GM18868 (cell line): ENCODE measurements around the gene OPTC.
"Not testable (repeated sequence)": the region's sequence is repeated elsewhere in the genome, so short reads cannot be mapped to it uniquely, and the experiment has no call there.

Experiments used
- ATAC-seq: cut with Tn5 transposase; IDR thresholded peaks from one replicate; pipeline ENCODE4 v1.9.1; 2021; ENCODE audit warnings: mild to moderate bottlenecking, moderate library complexity; ENCODE audit not compliant: unreplicated experiment

OPTC gene

DNA sequence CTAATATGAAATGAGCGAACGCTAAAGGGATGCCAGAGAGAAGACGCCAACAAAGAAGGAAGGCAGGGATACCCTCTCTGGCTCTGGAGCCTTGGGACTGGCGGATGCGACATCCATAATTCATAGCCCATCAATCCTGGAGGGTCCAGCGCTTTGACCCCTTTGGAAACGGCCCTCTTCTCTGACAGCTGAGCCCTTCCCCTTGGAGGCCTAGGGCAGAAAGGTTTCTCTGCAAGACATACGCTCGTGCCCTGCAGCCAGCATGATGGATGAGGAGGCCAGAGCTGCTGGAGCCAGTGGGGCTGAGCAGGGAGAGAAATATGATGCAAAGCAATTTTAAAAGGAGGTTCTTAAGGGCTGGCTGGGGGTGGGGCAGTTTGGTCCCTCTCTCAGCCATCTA is 22.2 kb downstream of the OPTC start:
- ATAC-seq, result no peak

DNA sequence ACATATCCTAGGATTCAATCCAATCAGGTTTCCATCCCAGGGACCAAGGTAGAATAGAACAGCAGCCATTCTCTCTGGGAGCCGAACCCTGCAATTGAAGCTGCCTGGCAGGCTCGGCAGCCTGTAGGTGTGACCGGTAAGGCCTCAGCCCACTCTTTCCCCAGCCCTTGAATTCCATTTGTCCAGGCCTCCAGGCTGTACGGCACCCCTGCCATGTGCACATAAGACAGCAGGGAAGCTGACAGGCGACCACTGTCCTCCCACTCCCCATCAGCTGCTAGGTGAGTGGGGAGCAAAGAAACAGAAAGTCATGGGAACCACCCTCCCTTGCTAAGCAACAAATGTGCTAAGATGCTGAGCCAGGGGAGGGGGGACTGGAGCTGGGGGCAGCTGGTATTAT is 23.0 kb downstream of the OPTC start:
- no peak for ATAC-seq

DNA sequence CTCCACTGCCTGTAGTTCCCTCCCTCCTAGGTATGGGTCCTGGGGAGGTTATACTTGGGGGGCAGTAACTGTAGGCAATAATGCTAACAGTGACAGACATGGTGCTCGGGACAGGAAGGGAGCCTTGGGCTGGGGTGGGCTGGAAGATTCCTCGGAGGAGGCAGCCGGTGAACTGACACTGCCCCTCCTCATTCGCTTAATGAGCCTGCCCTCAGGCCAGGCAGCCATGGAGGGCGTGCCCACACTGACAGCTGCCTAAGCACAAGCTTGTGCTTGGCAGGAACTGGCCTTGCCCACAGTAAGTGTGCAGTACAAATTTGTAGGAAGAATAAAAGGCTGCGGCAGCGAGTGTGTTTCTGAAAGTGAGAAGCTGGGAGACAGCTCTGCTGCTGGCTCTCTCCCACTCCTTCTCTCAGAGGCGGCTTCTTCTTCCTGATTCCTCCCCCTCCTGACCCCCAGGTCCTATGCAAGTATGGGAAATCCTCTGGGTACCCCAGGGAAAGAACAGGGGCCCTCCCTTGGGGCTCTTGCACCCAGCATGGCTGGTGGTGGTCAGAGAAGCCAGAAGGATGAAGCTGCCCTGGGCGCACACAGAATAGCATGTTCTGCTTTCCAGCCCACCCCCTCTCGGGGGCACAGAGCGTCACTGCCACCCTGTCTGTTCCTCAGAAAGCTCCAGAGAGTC is 23.6 kb downstream of the OPTC start:
- no peak for ATAC-seq

DNA sequence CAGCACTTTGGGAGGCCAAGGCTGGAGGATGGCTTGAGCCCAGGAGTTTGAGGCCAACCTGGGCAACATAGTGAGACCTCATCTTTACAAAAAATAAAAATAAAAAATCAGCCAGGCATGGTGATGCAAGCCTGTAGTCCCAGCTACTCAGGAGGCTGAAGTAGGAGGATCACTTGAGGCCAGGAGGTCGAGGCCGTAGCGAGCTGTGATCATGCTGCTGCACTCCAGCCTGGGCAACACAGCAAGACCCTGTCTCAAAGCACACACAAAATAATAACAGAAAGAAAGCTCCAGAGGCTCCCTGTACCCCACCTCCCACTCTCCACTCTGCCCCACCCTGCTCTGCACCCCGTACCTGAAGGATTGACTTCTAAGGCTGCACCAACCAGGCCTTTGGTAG is 24.2 kb downstream of the OPTC start:
- not testable (repeated sequence) for ATAC-seq

DNA sequence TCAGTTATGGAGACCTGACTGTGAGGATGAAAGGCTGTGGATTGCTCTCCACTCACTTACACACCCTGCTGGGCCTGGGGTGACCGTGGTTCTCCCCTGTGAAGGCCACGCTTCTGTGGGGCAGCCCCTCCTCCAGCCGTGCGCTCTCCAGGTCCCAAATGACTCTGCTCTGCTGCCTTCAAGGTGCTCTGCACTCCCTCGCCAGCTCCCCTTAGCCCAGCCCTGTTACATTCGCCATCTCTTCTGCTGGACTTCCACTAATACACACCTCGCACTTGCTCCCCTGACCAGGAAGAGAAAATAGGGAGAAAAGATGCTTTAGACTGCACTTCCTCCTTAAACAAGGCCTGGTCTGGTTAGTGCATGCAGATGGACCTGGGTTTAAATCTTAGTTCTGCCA is 24.6 kb downstream of the OPTC start:
- ATAC-seq, result no peak

DNA sequence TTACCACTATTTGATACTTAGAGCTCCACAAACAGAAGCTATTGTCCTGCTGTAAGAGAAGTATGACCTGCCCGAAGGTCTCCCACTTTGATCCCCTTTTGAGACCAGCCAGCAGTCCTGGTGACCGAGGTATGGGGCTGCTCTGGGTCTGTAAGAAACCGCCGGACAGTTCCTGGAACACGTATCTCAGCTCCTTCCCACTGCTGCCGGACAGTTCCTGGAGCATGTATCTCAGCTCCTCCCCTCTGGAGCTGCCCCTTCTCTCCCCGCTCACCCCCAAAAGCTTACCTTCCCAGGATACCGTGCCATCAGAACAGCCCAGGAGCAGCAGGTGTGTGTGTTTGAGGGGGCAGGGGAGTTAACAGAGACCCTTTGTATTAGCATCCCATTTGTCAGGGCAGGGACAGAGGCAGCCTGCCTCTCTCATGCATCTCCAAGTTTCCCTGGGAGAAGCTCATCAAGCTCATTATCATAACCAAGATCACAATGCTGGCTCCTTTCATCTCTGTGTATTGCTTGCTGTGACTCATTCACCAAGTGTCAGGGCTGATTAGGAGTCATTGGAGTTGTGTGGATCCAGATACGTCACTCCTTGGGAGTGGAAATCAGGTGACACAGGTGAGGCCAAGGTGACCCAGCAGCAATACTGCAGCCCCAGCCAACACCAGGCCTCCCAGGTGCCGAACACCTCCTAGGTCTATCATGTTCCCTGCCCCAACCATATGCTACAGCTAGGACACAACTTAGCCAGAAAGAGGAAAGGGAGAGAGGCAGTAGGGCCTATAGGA is 25.3 kb downstream of the OPTC start:
- ATAC-seq, result no peak

DNA sequence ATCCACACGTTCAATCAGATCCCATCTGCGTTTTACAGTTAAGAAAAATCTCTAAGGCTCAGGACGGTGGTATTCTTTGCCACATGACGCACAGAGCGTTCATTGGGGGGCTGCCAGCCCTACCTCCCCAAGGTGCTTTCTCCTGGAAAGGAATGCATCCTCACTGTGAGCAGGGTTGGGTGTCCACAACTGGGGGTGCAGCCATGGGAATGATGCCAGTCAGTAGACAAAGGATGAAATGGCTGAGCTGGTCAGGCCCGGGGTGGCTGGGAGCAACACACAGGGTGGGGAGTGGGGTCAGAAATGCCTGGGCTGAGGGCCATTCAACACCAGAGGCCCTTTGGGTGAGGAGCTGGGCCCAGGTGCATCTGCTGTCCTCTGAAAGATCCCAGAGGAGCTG is 25.9 kb downstream of the OPTC start:
- ATAC-seq, result no peak

DNA sequence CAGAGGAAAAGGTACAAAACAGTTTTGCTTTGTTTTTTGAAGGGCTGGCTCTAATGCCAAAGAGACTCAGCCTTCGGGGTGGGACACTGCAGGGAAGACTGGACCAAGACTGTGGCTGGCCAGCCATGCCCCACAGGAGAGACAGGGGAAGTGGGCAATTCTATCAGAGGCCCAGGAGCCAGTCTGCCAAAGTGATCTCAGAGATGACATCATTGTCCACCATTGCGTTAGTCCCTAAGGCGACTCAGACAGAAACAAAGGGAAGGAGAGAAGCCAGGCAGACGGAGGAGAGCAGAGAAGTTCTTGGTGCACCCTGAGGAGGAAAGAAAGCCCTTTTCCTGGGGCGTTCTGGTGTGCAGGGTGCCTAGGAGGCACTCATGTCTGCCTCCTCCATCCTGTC is 26.4 kb downstream of the OPTC start:
- no peak for ATAC-seq

DNA sequence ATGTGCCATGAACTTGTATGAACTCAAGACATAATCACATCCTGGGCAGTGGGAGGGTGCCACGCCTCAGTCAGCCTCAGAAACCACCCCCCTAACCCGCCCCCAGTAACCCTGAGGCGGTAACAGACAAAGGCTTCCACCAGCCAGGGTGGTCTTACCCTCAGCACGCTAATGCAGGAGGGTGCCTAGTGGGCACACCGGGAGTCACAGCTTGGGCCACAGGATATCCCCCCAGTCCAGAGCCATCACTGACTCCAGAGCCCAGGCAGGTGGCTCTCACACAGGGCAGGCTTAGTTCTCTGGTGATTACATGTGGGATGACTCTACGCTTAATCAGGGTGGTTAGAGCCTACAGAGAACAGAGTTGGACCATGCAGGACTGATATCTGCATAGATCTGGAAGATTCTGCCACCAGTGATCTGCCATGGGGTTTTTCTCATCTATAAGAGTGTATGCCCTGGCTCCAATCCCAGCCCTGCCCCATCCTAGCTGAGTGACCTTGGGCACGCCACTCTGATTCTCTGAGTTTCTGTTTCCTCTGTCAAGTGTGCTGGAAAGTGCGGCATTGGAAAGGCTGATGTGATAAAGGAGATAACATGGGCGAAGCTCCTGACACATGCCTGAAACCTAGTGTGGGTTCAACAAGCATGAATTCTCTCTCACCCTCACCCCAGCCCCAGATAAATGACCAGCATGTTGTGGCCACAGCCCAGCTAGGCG is 27.3 kb downstream of the OPTC start:
- ATAC-seq, result no peak

DNA sequence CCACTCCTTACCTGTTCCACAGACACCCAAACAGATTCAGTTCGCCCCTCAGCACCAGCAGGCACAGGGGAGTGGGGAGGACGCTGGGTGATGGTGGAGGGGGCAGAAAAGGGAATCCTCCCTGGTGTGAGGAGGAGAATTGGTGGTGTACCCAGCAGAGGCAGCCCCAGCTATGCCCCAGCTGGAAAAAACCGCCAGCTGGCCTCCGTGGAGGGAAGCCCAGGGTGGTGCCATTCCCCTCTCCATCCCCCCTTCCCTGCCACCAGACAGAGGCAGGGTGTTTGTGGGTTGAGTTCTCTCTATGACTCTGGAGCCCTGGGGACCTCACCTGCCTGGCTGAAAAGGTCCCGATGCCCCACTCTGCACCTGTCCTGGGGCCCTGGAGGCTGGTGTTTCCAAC is 27.9 kb downstream of the OPTC start:
- no peak for ATAC-seq

DNA sequence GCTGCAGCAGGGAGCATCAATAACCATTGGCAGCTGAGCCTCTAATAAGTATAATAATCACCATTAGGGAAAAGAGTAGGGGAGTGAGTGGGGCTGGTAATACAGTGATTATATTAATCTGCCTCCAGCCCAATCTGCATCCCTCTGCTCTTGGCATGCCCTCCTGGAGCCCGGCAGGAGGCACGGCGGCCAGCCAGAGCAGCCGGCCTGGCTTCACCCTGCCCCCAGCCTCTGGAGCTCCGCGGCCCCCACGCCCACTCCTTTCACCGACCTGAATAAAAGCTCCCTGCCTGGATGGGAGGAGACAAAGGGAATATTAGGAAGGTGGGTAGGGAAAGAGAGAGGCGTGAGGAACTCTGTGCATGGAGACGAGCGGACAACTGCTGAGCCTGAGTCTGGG is 28.3 kb downstream of the OPTC start:
- no peak for ATAC-seq

DNA sequence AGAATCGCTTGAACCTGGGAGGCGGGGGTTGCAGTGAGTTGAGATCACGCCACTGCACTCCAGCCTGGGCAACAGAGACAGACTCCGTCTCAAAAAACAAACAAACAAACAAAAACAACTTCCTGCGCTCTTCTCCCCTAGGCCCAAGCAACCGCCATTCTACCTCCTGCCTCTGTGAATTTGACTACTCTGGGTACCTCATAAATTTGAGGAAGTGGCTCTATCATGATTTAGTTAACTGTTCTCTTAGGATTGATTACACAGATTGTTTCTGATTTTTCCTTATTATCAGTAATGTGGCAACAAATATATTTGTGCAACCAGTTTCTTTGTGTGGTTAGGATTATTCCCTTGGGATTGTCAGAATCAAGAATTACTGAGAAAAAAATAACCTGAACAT is 29.7 kb downstream of the OPTC start:
- ATAC-seq, result no peak

DNA sequence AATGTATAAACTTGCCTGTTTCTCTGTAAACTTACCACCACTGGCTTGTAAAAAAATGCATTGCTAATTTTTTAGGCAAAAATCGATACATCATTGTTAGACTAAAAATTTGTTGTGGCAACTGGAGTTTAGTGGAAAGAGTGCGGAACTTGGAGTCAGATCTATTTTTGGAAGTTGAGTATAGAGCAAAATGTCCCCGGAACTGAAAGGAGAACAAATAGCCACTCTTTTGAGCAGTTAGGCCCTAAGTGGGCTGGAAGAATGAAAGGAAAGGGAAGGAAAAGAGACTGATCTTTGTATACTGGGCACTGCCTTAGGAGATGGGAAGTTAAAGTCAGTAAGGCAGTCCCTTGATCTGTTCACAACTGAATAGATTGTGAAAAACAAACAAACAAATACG is 30.2 kb downstream of the OPTC start:
- no peak for ATAC-seq

DNA sequence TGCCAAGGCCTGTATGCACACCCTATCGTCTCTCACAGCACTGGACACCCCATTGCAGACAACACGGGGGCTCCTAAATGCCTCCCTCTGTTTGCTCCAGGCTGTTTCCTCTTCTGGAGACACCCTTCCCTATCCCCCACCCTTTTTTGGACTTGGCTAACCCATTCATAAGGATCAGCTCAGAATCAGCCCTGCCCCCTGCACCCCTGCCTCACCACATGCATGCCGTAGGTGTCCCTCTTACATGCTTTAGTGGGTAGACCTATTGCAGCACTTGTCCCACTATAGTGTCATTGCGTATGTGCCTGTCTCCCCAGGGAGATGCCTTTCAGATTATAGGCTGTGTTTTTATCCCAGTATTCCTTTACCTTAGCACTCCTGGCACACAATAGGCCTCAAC is 30.9 kb downstream of the OPTC start:
- ATAC-seq, result no peak

DNA sequence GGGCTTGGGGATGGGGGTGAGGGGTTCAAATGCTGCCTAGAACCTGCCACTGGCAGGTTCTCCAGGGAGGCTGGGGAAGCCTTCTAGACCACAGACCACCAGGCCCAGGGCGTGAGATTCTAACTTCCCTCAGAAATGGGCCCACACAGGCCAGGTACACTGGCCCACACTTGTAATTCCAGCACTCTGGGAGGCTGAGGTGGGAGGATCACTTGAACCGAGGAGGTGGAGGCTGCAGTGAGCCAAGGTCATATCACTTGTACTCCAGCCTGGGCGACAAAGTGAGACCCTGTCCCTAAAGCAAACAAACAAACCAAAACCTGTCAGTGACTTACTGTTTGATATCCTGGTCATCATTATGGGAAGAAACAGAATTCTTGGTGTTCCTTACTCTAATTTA is 31.7 kb downstream of the OPTC start:
- no peak for ATAC-seq

DNA sequence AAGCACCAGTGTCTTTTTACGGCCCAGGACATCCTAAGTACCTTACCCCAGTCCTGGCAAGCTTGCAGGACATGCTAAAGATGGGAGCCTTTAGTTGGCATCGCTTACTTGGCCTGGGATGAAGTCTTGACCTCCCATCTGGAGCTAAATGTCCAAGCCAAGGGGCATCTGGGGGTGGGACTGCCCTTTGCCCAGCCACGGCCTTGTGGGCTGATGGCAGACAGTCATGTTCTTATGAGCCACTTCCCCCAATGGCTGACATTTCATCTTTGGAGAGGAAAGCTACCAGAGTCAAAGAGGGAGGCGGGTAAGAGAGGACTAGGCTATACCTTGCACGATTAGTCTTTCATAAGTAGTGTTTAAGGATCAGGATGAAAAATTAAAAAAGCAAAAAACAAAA is 32.2 kb downstream of the OPTC start:
- no peak for ATAC-seq

DNA sequence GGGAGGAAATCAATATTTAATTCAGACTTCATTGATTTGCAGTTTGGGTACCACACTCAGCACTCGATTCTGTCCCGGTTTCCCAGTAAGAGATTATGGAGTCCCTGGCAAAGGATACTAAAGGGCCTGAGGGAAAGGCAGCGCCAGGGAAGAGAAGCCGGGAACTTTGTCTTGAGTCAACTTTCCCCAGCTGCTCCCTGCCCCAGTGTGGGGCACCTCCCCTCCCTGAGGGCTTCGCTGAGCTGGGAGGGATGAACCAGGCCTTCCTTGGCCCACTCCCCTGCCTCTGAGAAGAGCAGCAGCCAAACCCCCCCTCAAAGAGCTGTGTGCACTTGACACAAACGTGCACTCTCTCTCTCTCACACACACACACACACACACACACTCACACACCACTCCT is 32.6 kb downstream of the OPTC start:
- no peak for ATAC-seq

DNA sequence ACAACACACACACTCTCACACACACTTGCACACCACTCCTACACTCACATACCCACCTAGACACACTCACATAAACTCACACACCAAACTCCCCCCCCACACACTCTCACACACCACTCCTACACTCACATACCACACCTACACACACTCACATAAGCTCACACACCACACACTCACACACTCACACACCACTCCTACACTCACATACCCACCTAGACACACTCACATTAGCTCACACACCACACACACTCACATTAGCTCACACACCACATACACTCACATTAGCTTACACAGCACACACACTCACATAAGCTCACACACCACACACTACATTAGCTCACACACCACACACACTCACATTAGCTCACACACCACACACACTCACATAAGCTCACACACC is 33.1 kb downstream of the OPTC start:
- no peak for ATAC-seq

DNA sequence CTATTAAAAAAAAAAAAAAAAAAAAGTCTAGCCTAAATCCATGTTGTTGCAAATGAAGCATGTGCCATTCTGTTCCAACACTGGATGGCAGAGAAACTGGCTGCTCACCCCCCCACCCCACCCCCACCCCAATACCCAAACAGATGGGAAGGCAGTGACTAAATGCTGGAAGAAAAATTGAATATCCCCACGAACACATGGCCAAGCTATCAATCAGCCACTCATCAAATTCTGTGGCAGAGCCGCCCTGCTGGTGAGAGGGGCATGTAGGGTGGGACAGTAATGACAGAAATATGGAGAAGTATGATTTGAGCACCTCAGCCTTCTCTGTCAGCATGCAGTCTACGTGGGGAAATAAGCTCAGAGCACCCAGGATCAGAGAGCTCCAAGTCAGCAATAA is 34.1 kb downstream of the OPTC start:
- ATAC-seq, result no peak

DNA sequence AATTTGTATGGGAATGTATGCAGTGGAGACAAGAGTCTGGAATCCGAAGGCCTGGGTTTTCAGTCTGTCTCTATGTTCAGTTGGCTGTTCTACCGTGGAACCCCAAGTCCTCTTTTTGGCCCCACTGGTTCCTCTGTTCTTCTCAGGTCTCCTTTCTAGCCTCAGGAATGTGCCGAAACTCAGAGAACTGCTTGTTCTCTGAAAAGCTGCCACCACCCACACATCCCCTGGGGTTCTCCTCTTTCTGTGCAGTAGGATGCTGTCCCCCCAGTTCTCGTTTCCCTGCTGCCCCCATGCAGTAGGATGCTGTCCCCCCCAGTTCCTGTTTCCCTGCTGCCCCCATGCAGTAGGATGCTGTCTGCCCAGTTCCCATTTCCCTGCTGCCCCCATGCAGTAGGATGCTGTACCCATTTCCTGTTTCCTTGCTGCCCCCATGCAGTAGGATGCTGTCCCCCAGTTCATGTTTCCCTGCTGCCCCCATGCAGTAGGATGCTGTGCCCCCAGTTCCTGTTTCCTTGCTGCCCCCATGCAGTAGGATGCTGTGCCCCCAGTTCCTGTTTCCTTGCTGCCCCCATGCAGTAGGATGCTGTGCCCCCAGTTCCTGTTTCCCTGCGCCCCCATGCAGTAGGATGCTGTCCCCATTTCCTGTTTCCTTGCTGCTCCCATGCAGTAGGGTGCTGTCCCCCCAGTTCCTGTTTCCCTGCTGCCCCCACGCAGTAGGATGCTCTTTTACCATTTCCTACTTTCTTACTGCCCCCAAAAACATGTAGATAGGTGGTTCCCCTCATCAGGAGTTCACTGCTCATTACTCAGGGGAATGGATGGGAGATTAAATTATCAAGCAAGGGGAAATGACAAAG is 35.3 kb downstream of the OPTC start:
- no peak for ATAC-seq

DNA sequence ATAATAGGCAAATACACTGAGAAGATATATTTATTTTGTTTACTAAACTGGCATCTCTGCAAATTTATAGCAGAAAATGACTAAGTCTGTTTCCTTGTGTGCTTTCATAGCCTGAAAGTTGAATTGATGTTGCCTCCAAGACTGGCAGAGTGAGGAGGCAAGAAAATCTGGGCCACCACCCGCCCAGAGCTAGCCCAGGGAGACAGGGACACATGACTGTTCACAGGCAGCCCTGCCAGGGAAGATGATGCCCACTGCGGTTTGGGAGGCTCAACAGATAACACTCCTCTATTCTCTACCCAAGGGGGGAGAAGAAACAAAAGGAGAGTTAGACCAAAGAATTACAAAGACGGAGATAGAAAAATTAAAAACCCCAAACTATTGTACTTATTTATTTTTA is 37.1 kb downstream of the OPTC start:
- ATAC-seq, result no peak
